ENCODE data around the gene INHBB.
"Not testable (repeated sequence)": the region's sequence is repeated elsewhere in the genome, so short reads cannot be mapped to it uniquely, and the experiment has no call there.

The INHBB gene

DNA sequence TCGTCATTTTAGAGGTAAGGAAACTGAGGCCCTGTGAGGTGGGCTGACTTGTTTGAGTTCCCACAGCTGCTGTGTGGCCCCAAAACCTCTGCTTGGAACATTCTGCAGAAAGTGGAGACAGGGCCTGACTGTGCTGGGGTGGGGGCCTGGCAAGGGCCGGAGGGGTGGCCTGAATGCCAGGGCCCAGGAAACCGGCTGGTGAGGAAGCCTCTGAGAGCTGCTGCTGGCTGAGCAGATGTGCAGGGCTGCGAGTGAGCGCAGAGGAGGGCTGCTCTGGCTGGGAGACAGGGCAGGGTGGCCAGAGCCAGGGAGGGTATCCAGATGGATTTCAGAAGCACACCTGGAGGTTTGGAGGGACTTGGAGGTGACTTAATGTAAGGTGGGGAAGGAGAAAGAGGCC is 29.9 kb upstream of the INHBB start:
- DNase-seq (ENCODE audit: low read depth in 2 of 2) = no peak

DNA sequence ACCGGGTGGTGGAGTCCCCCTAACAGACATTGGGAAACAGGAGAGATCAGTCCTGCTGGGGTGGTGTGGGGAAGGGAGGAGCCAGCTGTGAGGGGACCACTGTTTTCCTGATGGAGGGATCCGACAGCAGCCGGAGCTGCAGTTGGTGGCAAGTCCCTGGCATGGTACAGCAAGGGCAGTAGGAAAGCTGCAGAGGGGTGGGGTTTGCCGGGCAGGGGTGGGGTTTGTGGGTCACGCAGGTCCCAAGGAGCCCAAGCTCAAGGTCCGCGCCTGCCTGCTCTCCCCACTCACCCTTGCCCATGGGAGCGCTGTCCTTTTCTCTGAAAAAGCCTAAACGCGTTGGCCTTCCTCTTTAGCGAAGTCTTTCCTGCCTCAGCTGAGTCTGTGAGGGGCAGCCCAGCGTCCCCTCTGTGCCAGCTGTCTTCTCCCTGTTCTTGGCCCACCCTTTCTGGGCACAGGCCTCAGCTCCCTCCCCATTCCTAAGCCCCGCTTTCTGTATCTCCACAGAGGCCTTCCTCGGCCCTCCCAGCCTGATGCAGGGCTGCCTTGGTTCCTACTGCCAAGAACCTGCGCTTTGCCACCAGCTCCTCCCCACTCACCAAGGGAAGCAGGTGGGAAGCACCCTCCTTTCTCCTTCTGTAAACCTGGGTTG is 29.3 kb upstream of the INHBB start:
- DNase-seq (ENCODE audit: low read depth in 2 of 2) = no peak

DNA sequence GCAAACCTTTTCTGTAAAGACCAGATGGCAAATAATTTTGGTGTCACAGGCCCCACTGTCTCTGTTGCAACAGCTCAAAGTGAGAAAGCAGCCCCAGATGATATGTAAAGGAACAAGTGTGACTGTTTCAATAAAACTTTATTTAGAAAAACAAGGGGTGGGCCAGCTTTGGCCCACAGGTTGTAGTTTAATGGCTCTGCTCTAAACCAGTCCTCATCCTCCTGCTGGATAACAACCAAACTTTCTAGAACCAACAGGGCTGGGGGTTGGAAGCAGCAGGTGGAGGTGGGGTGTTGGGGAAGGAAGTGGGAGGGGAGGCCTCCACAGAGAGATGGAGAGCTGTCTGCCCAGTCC is 28.8 kb upstream of the INHBB start:
- DNase-seq (ENCODE audit: low read depth in 2 of 2) = no peak

DNA sequence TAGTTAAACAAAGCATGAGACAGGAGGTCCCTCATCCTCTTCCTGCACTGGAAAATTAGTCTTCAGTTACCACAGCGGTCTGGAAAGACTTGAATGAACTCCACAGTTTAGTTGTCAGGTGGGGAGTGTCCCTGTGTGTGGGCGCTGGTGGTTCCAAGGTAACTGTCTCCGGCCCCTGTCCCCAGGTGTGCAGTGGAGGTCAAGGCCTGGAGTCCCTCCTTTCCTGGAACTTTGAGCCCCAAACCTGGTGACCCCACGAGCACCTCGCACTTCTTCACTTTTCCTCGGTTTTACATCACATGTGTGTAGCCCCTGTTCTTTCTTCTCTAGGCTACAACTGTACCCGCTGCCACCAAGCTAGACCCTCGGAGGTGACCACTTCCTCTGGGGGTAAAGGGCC is 28.0 kb upstream of the INHBB start:
- no peak for DNase-seq (ENCODE audit: low read depth in 2 of 2)

DNA sequence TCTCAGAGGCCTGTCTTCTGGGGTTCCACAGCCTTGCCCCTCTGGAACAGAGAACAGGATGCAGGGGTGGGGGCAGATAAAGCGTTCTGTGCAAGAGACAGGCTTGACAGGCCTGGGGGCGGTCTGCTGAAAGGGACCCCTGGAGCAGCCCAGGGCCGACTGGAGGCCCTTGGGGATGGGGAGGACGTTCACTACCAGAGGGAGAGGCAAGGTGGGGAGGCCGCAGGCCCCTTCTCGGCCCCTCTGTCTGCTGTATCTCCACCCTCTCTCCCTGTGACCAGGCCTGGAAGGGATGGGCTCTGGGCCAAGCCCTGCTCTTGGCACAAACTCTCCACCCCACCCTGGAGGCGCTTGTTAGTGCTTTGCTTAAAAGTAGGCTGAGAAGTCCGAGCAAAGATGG is 27.3 kb upstream of the INHBB start:
- no peak for DNase-seq (ENCODE audit: low read depth in 2 of 2)

DNA sequence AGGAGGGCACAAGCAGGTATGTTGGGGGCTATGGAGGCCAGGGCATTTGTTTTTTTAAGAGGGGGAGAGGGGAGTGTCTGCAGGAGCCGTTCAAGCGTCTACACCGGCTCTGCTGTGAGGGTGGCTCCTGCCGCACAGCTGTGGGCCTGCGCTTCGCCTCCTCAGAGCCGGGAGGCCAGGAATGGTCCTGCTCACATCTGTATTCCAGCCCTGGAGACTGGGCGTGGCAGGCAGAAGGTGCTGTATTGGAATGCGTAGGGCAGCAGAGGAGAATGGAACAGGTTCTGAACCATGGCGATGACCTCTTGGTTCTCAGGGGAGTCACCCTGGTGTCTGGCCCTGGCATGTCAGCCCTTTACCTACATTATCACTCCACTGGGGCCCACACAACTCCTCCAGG is 26.8 kb upstream of the INHBB start:
- no peak for DNase-seq (ENCODE audit: low read depth in 2 of 2)

DNA sequence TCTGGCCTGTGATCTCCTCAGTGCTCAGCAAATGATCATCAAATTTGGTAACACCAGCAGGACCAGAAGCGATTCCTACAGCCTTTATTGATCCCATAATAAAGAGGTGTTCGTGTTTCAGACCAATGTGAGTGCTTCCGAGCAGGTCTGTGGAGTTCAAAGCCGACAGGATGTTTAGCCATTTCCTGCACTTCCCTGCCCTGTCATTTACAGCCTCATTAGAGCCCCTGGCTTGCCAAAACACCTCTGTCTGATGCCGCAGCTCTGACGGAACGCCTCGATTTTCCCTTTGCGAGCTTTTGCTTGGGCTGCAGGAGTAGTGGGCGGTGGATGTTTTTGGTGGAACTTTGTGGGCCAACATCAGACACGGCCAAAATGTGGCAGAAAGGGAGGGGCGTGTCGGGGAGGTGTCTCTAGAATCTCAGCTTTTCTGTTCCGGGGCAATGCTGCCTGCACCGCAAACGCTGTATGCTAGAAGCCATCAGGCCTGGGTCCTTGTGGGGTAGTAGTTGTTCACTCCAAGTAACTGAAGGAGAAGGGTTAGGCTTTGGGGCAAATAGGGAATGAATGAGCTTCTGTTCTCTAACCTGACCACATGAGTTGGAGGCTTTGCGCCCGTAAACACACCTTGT is 26.1 kb upstream of the INHBB start:
- no peak for DNase-seq (ENCODE audit: low read depth in 2 of 2)

DNA sequence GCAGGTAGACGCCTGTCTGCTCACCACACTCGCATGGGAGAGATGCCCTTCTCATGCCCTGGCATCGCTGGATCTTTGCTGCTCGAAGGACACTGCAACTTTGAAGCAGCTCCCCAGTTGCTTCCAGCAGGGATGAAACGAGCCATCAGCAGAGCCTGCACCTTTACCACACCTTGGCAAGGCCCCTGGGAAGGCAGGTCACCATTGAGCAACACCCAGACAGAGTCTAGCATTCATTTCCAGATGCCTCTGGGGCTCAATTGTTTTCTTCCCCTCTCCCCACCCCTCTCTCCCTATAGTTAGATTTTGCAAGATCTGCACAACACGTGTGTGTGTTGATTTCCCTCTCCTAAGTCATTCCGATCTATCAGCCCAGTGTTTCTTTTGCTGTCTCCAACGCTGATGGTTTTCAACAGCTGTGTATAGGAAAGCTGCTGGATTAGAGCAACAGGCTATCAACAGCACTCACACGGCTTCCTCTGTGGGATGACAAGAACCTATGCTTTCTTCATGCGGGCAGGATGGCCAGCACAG is 25.6 kb upstream of the INHBB start:
- no peak for DNase-seq (ENCODE audit: low read depth in 2 of 2)

DNA sequence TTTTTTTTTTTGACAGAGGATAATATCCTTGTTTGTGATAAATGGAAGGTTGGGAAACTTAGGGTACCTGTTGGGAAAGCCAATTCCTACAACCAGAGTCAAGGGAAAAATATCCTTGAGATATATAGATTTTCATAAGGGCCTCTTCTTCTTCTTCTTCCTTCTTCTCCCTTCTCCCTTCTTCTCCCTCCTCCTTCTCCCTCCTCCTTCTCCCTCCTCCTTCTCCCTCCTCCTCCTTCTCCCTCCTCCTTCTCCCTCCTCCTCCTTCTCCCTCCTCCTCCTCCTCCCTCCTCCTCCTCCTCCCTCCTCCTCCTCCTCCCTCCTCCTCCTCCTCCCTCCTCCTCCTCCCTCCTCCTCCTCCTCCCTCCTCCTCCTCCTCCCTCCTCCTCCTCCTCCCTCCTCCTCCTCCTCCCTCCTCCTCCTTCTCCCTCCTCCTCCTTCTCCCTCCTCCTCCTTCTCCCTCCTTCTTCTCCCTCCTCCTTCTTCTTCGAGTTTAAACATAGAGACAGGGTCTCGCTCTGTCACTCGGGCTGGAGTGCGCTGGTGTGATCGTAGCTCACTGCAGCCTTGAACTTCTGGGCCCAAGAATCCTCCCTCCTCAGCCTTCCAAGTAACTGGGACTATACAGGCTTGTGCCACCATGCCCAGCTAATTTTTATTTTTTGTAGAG is 24.9 kb upstream of the INHBB start:
- not testable (repeated sequence) for DNase-seq (ENCODE audit: low read depth in 2 of 2)

DNA sequence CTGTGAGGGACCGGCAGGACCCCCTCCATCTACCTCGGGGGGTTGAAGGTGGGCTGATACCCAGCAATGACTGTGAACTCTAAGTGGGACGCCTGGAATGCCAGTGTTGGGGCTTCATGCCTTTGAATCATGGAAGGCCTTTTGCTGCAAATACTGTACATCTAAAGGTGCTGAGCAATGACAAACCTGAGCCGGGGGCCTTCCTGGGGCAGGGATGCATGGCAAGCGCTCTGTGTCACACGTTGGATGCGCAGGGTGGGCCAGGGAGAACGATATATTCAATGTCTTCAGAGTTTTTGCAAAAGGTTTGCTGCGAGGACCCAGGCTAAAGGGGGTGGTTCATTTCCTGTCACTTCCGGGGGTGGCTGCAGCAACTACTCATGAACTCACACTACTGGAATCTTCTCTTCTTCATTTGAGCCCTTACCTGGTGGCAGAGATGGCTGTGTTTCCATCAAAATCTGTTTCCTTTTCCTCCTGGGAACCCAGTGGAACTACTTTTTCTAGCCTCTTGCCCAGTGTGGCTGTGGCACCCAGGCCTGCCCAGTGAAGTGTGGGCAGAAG is 24.1 kb upstream of the INHBB start:
- no peak for DNase-seq (ENCODE audit: low read depth in 2 of 2)

DNA sequence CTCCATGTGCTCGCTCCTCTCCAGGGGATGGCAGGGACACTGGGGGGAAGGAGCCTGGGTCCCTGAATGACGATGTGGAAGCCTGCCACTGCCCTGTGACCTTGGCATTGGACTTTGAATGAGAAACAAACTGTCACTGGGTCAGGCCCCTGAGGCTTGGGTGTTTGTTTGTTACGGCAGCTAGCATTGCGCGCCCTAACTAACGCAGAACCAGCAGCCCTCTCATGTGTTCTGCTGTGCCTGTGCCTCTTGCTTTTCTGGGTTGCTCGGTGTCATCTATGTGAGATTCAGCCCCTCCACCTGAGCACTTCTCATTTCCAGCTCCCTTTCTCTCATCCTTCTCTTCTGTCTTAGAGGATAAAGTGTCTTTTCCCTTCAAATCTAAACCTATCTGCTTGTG is 23.6 kb upstream of the INHBB start:
- DNase-seq (ENCODE audit: low read depth in 2 of 2) = no peak

DNA sequence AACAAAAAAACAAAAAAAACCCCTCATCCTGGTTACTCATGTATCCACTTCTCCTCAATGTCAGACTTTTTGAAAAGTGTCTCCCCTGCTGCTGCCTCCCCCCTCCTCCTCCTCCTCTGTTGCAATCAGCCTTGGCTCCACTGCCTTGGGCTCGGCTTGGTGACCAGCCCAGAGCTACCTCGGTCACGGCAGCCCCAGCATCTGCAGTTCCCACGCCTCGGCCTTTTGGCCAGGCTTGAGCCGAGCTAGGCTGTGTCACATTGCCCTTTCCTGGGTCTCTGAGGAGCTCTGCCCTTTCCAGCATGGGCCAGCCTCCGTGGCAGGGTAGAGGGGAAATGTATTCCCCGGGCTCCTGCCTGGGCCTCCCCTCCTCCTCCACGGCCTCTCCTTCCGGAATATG is 22.7 kb upstream of the INHBB start:
- DNase-seq (ENCODE audit: low read depth in 2 of 2) = no peak

DNA sequence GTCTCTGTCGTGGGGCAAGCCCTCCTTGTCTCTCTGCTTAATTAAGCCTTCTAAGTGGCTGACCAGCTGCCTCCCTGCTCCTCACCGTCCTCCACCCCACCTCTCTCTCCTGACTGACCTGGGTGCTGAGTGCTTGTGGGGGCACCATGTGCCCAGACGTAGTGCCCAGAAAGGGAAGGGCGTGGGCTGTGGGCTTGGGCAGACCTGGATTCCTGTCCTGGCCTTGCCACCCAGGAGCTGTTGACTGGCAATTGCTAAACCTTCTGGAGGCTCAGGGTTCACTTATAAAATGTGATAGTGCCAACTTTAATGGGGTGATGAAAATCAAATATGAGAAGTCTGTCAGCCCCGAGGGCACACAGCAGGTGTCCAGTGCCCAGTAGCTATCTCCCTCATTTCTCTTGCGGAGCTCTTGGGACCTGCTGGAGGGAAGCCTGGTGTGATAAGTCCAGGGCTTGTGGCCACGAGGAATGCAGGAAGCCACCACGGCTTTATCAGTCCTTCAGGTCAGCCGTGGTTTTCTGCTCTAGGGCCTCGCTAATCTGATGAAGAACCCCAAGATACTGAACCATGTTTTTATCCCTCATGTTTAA is 22.0 kb upstream of the INHBB start:
- DNase-seq (ENCODE audit: low read depth in 2 of 2) = no peak

DNA sequence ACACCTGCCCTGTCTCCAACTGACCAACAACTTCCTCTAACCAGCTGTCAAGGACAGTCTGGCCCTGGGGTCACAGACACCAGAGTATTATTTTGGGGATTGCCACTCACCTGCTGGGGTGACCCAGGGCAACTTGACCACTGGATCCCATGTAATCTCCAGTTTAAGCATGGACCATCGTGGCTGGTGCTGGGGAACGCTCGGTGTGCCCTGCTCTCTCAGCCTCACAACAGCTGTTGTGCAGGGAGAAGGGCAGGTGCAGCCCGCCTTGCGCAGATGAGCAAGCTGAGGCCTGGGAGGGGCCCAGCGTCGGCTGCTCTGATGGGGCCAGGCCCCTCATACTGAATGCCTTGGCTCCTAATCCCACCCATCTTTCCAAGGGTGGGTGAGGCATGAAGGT is 21.0 kb upstream of the INHBB start:
- no peak for DNase-seq (ENCODE audit: low read depth in 2 of 2)

DNA sequence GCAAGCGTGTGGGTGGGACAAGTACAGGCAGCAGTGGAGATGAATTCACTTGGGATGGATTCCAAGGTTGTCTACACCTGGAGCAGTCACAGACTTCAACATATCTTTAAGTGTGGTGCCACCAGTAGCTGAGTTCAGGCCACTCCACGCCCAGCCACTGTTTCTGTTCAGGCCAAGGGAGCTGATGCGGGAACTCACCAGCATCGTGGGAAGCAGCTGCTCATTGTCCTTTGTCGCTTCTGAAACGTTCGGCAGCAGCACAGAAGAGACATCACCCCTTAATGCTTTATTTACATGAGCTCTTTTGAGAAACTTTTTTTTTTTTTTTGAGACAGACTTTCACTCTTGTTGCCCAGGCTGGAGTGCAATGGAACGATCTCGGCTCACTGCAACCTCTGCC is 19.9 kb upstream of the INHBB start:
- no peak for DNase-seq (ENCODE audit: low read depth in 2 of 2)

DNA sequence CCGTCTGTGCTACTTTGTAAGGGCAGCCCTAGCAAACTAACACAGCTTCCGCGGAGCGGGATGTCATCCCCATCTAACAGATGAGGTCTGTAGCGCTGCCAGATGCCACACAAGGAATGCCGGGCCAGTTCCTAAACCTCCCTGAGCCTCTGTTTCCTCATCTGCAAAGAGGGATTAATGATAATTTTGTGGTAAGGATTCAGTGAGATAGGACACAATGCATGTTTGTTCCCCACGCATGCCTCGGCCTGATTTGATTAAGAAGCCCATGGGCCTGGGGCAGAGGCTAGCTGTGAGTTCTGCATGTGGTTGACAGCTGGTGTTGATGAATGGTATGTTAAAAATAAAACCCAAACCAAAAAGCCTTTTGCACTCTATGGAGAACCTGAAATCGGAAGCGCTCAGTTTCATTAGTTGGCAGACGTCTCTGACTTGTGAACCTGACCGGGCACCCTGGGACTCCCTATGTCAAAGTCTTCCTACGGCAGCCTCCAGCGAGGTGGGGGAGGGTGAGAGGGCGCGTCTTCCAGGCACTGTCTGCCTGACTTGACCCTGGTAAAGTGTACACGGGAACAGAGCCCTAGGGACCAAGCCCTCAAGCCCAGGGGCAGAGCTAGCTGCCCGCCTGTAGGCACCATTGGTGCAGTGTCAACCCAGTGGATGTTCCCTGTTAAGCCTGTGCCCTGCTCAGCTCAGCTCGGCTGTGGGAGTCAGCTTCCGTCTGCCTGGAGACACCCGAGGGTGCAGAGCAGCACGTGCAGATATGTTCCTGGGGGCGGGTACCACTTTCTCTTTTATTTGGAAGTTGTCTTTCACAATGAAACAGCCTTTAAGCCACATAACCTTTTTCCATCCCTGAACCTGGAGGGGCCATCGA is 14.8 kb upstream of the INHBB start:
- no peak for DNase-seq (ENCODE audit: low read depth in 2 of 2)

DNA sequence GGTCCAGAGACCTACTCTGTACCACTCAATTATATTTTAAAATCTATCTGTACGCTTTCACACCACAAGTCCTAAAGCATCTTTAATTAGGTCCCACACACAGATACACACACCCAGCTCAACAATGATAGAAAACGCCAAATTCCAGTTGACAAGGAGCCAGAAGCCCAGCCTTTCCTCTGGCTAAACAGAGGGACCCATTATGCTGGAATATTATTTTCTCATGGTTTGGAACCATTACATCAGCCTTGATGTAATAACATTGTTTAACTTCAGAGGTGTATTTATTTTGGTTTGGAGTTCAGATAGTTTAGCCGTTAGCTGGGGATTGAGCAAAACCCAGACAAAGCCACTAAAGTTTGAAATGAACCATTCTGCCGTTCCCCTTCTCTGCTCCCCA is 14.0 kb upstream of the INHBB start:
- no peak for DNase-seq (ENCODE audit: low read depth in 2 of 2)

DNA sequence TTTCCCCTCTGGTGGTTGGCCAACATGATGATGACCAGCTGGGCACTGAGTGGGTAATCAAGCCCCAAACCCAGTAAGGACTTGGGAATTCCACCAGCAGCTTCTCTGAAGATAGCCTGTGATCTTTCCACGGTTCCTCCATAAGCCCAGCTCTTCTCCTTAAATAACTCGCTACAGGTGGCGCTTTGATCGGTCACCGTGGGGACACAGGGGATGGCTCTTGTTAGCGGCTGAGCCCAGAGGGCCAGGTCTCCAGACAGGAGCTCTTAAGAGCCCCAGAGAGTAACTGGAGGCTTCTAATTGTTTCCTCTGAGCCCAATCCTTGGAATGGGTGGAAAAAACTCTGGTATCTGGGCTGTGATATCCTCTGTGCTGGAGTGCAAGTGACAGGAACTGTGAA is 13.6 kb upstream of the INHBB start:
- DNase-seq (ENCODE audit: low read depth in 2 of 2) = no peak

DNA sequence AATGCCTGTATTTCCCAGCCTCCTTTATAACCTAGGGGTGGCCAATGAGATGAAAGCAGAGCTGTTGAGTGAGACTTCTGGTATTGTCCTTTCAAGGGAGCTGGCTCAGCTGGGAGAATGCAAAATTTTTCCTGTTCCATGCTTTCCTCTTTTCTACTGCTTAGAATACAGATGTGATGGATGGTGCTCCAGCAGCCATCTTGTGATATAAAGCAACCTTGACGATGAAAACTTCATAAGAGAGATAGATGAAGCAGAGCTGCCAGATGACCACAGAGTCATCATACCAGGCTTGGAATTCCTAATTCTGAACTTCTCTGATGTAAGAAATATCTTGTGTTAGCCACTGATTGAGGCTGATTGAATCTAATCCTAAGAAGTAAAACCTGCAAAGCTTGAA is 11.9 kb upstream of the INHBB start:
- DNase-seq (ENCODE audit: low read depth in 2 of 2) = no peak

DNA sequence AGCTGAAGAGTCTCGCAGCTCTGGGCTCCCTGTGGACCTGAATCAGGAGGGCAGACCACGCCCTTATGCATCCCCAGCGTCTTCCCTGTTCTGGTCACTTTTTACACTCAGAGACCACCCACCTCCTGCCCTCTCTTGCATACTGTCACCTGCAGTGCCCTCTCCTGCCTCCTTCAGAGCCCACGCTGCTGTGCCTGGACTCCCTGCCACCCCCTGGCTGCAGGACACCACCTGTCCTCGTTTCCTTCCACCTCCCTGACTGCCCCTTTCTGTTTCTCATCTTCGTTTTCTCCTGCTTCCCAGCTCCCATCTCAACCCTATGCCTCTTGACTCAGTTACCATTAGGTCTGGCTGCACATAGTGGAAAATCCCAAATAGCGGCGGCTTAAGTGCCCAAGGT is 9.2 kb upstream of the INHBB start:
- no peak for DNase-seq (ENCODE audit: low read depth in 2 of 2)

DNA sequence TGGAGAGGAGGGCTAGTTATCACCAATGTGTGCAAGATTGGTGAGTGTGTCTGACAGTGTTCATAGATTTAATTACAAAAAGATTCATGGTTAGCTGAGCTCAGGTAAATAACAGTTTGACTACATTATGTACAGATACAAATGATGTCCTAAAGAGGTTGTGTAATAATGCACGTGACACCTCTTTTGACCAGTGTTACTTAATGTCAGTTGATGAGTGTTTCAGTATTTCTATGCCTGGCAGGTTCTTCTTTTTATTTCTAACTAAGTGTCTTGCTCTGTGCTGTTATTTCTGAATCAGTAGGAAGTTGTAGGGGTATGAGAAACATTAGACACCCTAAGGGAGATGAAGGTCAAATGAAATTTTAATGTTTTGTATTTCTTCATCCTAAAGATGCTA is 7.9 kb upstream of the INHBB start:
- DNase-seq (ENCODE audit: low read depth in 2 of 2) = no peak

DNA sequence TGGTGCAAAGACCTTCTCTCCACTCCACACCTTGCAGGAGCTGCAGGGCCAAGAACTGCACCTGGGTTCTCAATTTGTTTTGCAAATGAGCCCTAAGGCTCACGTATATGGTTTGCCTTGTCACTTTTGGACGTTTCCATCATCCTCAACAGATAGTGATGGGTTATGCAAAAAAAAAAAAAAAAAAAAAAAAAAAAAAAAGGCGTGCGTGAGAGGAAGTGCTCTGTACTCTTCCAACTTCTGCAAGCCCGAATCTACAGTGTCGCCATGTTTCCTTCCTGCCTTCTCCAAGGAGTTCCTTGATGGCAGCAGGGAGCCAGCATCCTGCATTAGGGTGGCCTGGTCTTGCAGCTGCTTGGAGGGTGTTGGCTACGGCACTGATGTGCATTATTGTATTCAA is 4.0 kb upstream of the INHBB start:
- no peak for DNase-seq (ENCODE audit: low read depth in 2 of 2)

All from stimulated activated CD8-positive, alpha-beta memory T cell treated with anti-CD3 and anti-CD28 coated beads, Interleukin-2, amount 100 ng/mL, for 1 hour (primary cell).